NOMO-1 treated with dmso at 0.1 percent for 144 hours (cell line): Measurements from ENCODE around the gene TSPOAP1.
A peak's percentile ranks its signal among the peaks of the same experiment; 100 is the strongest.

Experiments used
- DNase-seq: peaks from one replicate; lab custom pipeline; 2025; ENCODE audit not compliant: unreplicated experiment; lab: John Stamatoyannopoulos, UW

The TSPOAP1 gene

GRCh38 chr17:58328195-58329034 is at the start of gene TSPOAP1:
Gene TSPOAP1 (minus strand): TSS chr17:58328795. CDS start chr17:58327920, 875 bp downstream.
- peak; percentile 93 for DNase-seq

GRCh38 chr17:58377661-58378060 is 49.1 kb upstream of the TSPOAP1 start:
- DNase-seq: no peak

GRCh38 chr17:58377093-58377601 is 48.6 kb upstream of the TSPOAP1 start:
- no peak for DNase-seq

- DNase-seq: peak; percentile 54
Observed at GRCh38 chr17:58376472-58377000, 47.9 kb upstream of the TSPOAP1 start.

- peak; percentile 23 for DNase-seq
Observed at GRCh38 chr17:58375811-58376210, 47.2 kb upstream of the TSPOAP1 start.

- peak; percentile 21 for DNase-seq
Observed at GRCh38 chr17:58375256-58375655, 46.7 kb upstream of the TSPOAP1 start.

GRCh38 chr17:58373923-58374322 is 45.3 kb upstream of the TSPOAP1 start:
- no peak for DNase-seq

- DNase-seq: no peak
Observed at GRCh38 chr17:58373003-58373402, 44.4 kb upstream of the TSPOAP1 start.

GRCh38 chr17:58371300-58371950 is 42.8 kb upstream of the TSPOAP1 start:
- DNase-seq: no peak

- no peak for DNase-seq
Observed at GRCh38 chr17:58370716-58371115, 42.1 kb upstream of the TSPOAP1 start.

- no peak for DNase-seq
Observed at GRCh38 chr17:58370309-58370708, 41.7 kb upstream of the TSPOAP1 start.

- no peak for DNase-seq
Observed at GRCh38 chr17:58369214-58370031, 40.8 kb upstream of the TSPOAP1 start.

- DNase-seq: no peak
Observed at GRCh38 chr17:58368860-58369213, 40.2 kb upstream of the TSPOAP1 start.

GRCh38 chr17:58367461-58367860 is 38.9 kb upstream of the TSPOAP1 start:
- DNase-seq: no peak

- DNase-seq: no peak
Observed at GRCh38 chr17:58365980-58366595, 37.5 kb upstream of the TSPOAP1 start.

GRCh38 chr17:58365185-58365979 is 36.8 kb upstream of the TSPOAP1 start:
- no peak for DNase-seq

GRCh38 chr17:58364270-58364942 is 35.8 kb upstream of the TSPOAP1 start:
- DNase-seq: no peak

GRCh38 chr17:58363457-58364185 is 35.0 kb upstream of the TSPOAP1 start:
- no peak for DNase-seq
